CD4-positive, alpha-beta T cell treated with Interleukin-21 for 1 hour (primary cell): ENCODE results near the gene DCUN1D2.

Experiments used
- DNase-seq: peaks from one replicate; pipeline ENCODE4 v3.0.0-alpha.2; 2020

The DCUN1D2 gene

DNA sequence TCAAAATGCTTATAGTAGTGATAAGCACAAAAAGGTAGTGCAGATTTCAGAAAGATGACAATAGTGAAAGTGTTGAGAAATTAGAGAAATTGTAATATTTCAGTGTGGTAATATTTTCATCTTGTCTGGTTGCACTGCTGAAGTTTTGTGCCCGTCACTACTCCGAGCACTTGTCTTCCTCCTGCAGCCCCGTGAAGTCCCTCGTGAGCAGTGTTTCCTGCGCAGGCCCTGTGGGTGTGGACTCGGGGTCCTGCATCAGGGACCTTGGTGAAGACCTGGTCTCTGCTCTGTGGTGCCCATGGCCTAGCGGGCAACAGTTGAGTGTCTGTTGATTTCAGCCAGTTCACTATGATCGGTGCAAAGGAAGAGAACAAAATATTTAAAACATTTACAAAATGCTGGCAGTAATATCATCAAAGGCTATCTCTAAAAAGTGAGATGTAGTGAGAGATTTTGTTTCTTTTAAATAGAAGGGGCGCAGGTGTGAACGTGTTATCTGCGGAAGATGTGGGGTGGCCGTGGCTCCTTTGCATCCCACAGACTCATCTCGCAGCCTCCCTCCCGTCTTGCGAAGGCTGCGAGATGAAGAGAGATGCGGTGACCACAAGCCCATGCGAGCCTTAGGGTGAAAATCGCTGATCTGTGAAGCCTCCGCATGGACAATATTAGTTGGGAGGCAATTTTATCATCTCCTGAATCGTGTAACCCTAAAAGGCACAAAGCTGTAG, 27.7 kb upstream of the DCUN1D2 start:
- DNase-seq = no peak

DNA sequence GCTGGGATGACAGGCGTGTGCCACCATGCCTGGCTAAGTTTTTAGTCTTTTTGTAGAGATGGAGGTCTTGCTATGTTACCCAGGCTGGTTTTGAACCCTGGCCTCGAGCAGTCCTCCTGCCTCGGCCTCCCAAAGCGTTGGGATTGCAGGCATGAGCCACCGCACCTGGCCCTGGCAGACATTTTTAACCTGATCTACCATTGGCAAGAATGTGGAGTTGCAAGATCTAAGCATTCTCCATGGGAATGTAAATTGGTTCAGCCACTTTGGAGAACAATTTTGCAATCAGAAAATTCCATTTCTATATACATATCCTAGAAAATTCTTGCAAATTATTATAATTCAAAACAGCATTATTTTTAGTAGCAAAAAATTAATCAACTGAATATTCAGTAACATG, 24.3 kb upstream of the DCUN1D2 start:
- no peak for DNase-seq

DNA sequence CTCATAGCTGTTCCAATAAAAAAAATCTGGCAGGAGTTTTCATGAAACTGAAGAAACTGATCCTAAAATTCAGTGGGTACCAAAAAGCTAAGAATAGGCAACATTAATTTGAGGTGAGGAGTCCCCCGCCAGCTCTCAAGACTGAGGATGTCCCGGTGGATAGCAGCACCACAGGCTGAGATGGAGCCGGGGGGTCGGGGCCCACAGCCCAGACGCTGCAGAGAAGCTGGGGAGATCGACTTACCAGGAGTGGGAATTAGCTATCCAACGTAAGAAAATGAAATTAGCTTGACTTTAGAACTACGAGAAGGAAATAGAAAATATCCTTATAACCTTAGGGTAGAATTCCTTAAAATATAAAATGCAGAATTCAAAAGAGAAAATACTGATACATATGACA, 23.2 kb upstream of the DCUN1D2 start:
- no peak for DNase-seq

DNA sequence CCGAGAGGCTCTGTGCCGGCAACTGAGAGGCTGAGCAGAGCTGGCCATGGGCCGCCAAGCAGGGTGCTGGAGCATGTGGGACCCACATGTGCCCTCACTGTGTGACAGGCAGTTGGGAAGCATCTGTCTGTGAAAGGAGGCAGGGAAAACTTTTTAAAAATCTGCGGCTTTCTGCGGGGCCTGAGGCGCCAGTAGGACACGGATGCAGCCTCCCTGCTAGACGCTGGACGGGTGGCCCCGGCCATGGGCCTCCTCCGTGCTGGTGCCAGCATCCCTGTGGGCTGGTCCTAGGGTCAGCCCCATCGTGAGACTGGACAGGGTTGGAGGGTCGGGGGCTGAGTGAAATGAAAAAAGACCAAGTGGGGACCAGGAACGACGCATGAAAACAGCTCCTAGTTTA, 20.9 kb upstream of the DCUN1D2 start:
- no peak for DNase-seq

DNA sequence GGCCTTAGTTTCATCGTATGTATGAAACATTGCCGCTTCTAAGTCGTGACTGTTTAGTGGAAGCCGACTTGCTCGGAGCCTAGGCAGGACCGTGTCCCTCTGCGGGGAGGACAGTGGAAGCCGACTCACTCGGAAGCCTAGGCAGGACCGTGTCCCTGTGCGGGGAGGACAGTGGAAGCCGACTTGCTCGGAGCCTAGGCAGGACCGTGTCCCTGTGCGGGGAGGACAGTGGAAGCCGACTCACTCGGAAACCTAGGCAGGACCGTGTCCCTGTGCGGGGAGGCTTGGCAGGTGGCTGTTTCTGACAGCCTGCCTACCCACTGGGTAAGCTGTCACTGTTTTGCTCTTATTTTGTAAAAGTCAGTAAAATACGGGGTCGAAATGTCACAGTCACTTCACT, 20.4 kb upstream of the DCUN1D2 start:
- no peak for DNase-seq

DNA sequence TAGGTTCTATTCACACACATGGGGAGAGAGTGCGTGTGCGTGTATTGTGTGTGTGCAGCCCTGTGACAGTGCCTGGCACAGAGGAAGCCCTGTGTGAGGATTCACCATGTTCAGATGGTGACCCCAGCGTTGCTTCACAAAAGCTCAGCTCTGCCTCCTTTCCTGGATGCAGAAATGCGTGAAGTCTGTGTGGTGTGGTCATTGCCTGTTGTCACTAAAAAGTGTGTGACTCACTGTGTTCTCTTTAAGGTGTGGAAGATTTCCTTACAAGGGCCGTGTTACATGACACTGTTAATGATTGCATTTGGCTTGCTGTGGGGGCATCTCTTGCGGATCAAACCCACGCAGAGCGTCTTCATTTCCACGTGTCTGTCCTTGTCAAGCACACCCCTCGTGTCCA, 19.5 kb upstream of the DCUN1D2 start:
- no peak for DNase-seq

DNA sequence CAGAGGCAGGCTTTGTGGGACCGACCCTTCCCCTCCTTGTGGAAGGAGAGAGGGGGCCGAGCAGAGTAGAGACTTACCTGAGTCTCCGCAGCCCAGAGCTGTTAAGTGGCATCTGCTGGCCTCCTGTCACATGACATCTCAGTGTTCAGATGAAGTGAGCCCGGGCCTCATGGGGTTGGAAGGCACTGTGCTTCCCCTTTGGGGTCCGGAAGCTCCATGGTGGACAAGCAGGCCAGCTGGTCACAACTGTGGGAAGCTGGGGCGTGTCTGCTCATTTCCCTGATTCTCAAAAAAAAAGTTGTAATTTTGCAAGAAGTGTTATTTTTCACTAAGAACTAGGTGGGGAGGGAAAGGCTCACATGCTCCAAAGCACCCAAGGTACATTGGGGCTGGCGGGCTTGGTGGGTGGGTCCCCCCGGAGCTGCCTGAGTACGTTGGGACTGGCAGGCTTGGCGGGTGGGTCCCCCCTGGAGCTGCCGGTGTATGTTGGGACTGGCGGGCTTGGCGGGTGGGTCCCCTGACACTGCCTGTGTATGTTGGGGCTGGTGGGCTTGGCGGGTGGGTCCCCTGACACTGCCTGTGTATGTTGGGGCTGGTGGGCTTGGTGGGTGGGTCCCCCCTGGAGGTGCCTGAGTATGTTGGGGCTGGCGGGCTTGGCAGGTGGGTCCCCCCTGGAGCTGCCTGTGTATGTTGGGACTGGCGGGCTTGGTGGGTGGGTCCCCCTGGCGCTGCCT, 18.2 kb upstream of the DCUN1D2 start:
- no peak for DNase-seq

DNA sequence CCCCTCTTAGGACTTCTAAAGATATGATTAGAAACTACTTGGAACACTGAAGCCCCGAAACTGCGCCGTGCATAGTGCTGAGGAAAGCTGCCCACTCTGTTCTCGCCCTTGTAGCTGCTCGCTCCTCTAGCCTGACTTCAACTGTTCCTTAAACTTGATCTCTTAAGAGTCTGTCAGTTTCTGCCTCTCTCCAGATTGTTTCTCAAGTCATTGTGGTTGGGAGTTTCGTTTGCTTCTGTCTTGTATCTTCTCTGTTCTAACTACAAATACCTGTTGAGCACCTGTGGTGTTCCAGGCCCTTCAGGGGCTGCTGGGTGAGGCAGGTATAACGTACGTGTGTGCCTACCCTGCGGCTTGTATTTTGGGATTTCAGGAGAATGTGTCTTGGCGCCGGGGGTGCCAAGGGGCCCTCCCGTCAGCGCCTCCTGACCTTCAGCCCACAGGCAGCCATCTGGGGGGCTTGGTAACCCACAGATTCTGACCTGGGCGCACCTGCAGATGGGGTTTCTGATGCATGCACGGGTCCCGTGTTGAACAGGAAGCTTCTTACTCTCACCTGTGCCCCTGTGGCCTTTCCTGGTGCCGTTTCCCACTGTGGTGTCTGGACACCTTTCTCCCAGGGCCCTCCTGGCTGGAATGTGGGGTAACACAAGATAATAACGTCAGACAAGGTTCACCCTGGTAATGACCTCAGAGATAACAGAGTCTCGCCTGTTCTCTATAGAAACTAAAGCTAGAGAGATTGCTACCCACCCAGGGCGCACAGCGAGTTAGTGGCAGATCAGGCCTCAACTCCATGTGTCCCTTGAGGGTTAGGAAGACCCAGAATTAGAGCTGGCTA, 17.2 kb upstream of the DCUN1D2 start:
- DNase-seq = no peak

DNA sequence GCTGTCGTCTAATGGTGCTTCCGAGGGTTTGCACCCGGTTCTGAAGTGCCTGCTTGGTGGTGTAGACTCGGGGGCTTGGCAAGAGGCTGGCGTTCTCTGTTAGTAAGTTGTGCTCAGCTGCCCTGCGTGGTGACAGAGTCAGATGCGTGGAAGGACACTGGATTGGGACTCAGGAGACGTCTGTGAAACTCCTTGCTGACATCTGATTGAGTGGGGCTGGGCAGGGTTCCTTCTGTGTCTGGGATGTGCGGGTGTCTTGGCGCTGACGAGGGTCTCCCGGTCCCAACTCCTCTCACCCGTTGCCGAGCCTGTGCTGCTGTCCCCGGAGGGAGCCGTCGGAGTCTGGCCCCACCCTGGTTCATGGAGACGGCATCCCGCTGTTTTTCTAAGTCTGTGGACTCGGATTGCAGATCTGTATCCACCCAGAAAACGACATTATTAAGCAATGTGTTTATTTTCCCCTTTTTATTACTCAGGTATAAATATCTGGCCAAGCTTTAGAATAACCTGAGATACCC, 16.4 kb upstream of the DCUN1D2 start:
- DNase-seq = no peak

DNA sequence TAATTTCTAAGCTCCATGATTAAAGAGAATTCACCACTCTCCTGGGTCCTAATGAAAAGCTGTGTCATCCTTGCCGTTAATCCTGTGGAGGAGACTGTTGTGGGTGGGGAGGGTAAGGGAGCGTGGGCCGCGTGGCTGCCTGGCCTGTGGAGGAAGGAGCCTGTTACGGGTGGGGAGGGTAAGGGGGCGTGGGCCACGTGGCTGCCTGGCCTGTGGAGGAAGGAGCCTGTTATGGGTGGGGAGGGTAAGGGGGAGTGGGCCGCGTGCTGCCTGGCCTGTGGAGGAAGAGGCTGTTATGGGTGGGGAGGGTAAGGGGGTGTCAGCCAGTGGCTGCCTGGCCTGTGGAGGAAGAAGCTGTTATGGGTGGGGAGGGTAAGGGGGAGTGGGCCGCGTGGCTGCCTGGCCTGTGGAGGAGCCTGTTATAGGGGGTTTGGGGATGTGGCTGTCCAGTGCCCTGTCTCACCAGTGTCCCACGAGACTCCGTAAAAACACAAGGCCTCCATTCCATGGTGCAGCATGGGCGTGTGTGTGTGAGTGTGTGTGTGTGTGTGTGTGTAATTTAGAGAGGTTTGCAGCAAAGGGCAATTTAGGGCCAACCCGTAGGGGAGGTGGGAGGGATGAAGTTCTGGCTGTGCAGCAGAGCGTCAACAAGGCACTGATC, 15.6 kb upstream of the DCUN1D2 start:
- DNase-seq = no peak

DNA sequence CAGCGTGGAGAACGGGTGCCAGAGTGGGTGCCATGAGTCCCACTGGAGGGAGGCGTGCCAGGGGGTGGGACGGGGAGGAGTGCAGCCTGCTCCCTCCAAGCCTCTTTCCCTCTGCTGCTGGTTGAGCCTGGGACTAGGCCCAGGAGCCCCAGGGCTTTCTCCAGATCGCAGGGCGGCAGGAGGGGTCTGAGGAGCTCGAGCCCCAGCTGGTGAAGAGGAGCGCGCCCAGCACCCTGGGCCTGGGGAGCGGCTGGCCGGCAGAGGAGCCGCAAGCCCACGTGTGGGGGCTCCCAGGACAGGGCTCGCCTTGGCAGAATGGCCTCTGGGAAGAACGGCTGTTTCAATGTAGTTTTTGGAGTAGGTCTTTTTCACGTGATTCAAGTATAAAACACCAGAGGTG, 12.2 kb upstream of the DCUN1D2 start:
- DNase-seq = no peak

DNA sequence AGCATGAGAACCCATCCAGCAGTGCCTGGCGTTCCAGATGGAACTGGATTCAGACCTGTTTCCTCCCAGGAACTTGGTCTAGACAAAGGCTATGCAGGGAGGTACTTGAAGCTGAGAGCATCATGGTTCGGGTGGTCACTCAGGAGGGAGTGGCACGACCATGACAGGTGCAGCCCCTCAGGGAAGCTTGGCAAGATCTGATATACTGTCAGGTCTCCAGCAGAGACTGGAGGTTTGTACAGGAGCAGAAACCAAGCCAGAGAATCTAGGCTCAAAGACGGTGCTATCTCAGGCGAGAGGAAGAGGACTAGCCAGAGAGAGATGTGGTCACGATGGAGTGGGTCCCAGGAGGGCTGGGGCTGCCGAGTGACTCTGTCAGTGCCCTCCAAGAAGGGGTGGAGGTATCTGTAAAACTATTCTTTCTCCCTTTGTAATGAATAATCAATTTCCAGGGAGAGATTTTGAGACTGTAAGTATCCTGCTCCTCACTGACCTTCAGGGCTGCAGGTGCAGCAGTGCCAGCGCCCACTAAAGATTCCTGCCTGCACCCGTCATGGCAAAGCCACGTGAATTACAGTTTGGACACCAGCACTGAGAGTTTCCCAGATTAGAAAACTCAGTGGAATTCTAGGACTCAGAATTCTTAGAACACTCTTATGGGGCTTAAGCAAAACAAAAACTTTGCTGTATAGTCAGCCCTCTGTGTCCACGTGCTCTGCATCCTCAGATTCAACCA, 10.2 kb upstream of the DCUN1D2 start:
- DNase-seq = no peak

DNA sequence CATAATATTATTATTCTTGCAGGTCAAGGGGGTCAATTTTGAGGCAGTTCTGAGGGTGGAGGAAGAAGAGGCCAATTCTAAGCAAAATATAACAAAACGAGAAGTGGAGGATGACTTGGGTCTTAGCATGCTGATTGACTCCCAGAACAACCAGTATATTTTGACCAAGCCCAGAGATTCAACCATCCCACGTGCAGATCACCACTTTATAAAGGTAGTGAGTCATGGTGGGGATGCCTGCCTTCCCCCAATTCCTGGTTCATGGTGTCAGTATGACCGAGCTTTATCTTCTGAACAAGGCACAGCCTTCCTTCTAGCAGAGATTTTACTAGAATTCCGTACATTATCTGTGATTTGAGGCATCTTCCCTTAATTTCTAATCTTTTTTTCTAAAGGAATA, 9.4 kb upstream of the DCUN1D2 start:
- DNase-seq = no peak

DNA sequence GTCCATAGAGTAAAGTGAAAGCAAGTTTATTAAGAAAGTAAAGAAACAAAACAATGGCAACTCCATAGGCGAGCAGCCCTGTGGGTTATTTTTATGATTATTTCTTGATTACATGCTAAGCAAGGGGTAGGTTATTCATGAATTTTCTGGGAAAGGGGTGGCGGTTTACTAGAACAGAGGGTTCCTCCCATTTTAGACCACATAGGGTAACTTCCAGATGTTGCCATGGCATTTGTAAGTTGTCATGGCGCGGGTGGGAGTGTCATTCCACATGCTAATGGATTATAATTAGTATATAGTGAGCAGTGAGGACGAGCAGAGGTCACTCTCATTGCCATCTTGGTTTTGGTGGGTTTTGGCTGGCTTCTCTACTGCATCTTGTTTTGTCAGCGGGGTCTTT, 8.4 kb upstream of the DCUN1D2 start:
- no peak for DNase-seq

DNA sequence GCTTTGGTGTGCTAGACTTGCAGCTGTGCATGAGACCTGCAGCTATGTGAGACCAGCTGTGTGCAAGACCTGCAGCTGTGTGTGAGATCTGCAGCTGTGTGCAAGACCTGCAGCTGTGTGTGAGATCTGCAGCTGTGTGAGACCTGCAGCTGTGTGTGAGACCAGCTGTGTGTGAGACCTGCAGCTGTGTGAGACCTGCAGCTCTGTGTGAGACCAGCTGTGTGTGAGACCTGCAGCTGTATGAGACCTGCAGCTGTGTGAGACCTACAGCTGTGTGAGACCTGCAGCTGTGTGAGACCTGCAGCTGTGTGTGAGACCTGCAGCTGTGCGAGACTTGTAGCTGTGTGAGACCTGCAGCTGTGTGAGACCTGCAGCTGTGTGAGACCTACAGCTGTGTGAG, 6.7 kb upstream of the DCUN1D2 start:
- DNase-seq = no peak

DNA sequence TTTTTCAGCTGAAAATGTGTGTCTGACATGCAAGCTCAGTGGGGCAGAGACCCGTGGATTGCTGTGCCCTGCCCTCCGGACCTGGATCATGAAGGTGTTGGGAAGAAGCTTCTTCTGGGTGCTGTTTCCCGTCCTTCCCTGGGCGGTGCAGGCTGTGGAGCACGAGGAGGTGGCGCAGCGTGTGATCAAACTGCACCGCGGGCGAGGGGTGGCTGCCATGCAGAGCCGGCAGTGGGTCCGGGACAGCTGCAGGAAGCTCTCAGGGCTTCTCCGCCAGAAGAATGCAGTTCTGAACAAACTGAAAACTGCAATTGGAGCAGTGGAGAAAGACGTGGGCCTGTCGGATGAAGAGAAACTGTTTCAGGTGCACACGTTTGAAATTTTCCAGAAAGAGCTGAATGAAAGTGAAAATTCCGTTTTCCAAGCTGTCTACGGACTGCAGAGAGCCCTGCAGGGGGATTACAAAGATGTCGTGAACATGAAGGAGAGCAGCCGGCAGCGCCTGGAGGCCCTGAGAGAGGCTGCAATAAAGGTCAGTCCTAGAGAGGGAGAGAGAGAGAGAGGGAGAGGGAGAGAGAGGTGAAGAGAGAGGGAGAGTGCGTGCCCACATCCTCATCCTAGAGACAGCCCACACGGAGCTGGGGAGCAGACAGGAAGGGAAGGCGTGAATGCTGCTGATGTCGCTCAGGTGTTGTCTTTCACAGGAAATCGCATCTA, 5.1 kb upstream of the DCUN1D2 start:
- no peak for DNase-seq

DNA sequence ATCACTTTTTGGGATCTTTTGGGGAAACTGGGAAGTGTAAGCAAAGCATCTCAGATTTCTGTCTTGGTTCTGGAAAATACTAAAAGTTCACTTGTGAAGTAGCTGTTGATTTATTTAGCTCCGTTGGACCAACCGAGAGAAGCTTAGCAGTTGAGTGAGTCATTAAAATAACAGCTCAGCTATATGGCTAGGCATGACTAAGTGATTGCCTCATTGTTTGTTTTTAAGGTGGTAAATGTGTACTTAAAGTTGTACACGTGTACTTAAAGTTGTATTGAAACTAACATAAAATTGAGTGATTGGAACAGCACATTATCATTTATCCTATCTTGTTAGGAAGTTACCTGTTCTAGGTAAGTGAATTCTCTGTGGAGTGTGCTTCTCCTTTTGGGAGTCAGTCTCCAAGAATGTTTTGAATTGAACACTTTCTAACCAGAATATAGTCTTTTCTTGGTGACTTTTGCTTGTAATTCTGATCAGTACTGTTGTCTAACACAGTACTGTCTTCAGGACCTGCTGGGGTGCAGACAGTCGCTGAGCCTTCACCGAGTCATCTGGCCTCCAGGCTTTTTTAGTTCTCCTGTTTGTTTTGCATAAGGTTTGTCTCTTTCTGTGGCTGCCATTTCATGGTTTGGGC, 2.9 kb upstream of the DCUN1D2 start:
- peak; percentile 10 for DNase-seq

DNA sequence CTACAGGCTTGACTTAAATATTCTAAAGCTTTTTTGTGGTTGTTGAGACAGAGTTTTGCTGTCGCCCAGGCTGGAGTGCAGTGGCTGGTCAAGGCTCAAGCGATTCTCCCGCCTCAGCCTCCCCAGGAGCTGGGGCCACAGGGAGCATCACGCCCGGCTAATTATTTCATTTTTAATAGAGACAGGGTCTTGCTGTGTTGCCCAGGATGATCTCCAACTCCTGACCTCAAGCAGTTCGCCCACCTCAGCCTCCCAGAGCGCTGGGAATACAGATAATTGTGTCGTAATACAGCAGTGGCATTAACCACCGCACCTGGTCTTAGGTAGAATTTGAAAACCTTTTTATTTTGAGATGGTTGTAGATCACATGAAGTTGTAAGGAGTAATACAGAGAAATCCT, 1.5 kb upstream of the DCUN1D2 start:
- DNase-seq = no peak

DNA sequence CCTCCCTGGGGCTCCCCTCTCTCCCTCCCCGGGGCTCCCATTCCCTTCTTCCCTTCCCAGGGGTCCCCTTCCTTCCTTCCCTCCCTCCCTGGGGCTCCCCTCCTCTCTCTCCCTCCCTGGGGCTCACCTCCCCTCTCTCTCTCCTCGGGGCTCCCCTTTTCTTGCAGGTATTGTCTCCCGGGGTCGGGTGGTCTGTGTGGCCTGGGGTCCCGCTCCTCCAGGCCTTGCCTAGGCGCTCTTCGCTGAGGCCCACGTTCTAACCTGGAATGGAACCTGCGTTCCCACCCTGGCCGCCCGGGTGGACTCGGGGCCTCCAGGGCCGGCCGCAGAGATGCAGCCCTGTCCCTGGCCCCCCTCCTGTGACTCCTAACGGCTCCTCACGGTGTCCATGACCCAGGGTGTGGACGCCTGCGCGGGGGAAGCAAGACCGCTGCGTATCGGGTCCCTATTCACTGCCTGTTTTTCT, 940 bp upstream of the DCUN1D2 start:
- no peak for DNase-seq

DNA sequence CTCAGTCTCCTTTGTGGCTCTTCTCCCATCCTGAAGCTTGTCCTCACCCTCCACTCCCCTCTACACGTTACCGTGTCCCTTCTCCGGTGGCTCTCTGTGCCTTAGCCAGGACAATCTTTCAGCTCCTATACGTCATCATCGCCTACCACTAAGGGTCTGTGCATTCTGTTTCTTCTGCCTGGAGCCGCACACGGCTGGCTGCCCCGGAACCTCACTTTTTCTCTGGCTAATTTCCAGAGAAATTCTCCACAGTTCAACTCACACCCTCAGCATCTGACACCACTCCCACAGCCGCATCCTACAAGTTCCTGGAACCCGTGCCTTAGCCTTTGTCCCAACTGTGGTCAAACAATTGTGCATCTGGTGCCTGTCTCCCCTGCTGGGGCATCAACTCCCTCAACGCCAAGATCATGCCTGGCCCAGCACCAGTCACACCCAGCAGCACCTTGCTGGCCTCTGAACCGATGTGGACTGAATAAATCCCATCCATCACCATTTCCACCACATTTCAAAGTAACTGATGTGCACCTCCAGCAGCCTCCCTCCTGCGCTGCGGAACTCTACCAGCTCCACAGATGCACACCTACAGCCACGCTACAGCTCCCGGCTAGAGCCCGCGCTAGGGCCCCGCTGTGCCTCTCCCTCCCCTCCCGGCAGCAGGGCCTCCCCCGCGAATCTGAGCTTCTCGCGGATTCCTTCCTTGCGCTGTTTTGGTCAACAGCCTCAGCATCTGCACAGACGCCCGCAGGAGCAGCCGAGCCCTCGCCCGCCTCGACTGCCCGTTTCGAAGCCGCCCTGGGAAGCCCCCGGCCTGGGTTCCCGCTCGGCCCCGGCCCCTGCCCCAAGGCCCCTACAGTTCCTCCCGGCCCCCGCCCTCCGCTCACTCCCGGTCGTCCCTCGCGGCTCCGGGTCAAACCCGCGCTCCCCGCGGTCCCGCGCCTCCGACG, 689 bp downstream of the DCUN1D2 start:
- peak; percentile 21 for DNase-seq
